ENCODE data around the gene UXS1.

GRCh38 chr2:106147159-106147558 lies 46.9 kb downstream of the UXS1 start:
- TF ChIP-seq, protein P1, sequence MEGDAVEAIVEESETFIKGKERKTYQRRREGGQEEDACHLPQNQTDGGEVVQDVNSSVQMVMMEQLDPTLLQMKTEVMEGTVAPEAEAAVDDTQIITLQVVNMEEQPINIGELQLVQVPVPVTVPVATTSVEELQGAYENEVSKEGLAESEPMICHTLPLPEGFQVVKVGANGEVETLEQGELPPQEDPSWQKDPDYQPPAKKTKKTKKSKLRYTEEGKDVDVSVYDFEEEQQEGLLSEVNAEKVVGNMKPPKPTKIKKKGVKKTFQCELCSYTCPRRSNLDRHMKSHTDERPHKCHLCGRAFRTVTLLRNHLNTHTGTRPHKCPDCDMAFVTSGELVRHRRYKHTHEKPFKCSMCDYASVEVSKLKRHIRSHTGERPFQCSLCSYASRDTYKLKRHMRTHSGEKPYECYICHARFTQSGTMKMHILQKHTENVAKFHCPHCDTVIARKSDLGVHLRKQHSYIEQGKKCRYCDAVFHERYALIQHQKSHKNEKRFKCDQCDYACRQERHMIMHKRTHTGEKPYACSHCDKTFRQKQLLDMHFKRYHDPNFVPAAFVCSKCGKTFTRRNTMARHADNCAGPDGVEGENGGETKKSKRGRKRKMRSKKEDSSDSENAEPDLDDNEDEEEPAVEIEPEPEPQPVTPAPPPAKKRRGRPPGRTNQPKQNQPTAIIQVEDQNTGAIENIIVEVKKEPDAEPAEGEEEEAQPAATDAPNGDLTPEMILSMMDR (conservative IDR thresholded peaks at IDR 0.05; ENCODE audit: low read length): no peak
- no peak for TF ChIP-seq EZH2phosphoT487 (IDR thresholded peaks at IDR 0.05; ENCODE audit: borderline replicate concordance)

All from Loucy (cell line).